K562 (cell line): ENCODE data around the gene SPTBN4. TPM values are rescaled to one million over a fixed set of nuclear protein-coding genes. Genes with fewer than 3 reads are reported as not detected.

Experiments
- DMBX1 ChIP-seq: fragments of 250-450 bp; sonication (Bioruptor Pico); IDR thresholded peaks from 2 replicates; pipeline ENCODE4 v1.8.0; 2022; ENCODE audit warnings: inconsistent platforms, mild to moderate bottlenecking, moderate library complexity, borderline replicate concordance
- NCOA6 ChIP-seq: fragments of 450-650 bp; IDR thresholded peaks from 2 replicates; pipeline ENCODE4 v1.6.1; 2017; ENCODE audit warnings: mild to moderate bottlenecking
- ZNF347 ChIP-seq: fragments of 450-650 bp; formaldehyde crosslinking; IDR thresholded peaks from 2 replicates; pipeline ENCODE4 v1.4.0; 2020; ENCODE audit warnings: low read depth, mild to moderate bottlenecking, moderate library complexity
- polyA plus RNA-seq, 8 experiments: library from polyadenylated mRNA; depleted of rRNA in 4 of 8; stranded (reverse) in 5 of 8; unstranded in 3 of 8; fragments of >200 nt; fragmentation: Nextera tagmentation in 2 of 8; fragmentation: Illumina TruSeq in 1 of 8; extraction: Ambion mirVana in 2 of 8; extraction: Trizol in 1 of 8; gene quantifications; 2 replicates each; pipeline versions ENCODE4 v1.2.1 to v1.2.3, GENCODE V29; 2011 to 2014; ENCODE audit warnings: inconsistent platforms in 1 of 8, missing spikeins in 1 of 8
- total RNA-seq, 7 experiments: library from RNA; depleted of rRNA in 6 of 7; stranded (reverse); fragments of >200 nt in 6 of 7; fragmentation: Illumina TruSeq in 2 of 7; extraction: Trizol in 2 of 7; gene quantifications; 2 replicates each; pipeline versions ENCODE4 v1.2.1 to v1.2.3, GENCODE V29; 2011 to 2021; ENCODE audit warnings: low replicate concordance in 1 of 7
- TF ChIP-seq, protein P1 (sequence below), 2 experiments: IDR thresholded peaks; 2 replicates each; pipeline ENCODE4 v1.6.1; 2011; ENCODE audit warnings: borderline replicate concordance in 1 of 2, control low read depth in 1 of 2, low read depth in 1 of 2, low read length in 1 of 2, mild to moderate bottlenecking in 1 of 2, mixed read lengths in 1 of 2, moderate library complexity in 1 of 2; ENCODE audit not compliant: insufficient read depth in 1 of 2, insufficient read length in 1 of 2, poor library complexity in 1 of 2, severe bottlenecking in 1 of 2; ENCODE audit errors: extremely low read depth in 1 of 2
- TF ChIP-seq, protein P2 (sequence below), 2 experiments: IDR thresholded peaks in 1 of 2; conservative IDR thresholded peaks in 1 of 2; 2 replicates each; pipeline ENCODE4 v1.6.1; 2016; ENCODE audit warnings: low read depth in 2 of 2, mild to moderate bottlenecking in 1 of 2, missing compliant biosample characterization in 1 of 2, missing genetic modification characterization in 1 of 2, moderate library complexity in 1 of 2

Gene SPTBN4
- total and polyA plus RNA-seq, 9 of the 15 experiments (the other 6 are each of a cell fraction or from before 2014, with no cell fraction given), result 0.01 to 1.5 (median 0.86) TPM

DNA sequence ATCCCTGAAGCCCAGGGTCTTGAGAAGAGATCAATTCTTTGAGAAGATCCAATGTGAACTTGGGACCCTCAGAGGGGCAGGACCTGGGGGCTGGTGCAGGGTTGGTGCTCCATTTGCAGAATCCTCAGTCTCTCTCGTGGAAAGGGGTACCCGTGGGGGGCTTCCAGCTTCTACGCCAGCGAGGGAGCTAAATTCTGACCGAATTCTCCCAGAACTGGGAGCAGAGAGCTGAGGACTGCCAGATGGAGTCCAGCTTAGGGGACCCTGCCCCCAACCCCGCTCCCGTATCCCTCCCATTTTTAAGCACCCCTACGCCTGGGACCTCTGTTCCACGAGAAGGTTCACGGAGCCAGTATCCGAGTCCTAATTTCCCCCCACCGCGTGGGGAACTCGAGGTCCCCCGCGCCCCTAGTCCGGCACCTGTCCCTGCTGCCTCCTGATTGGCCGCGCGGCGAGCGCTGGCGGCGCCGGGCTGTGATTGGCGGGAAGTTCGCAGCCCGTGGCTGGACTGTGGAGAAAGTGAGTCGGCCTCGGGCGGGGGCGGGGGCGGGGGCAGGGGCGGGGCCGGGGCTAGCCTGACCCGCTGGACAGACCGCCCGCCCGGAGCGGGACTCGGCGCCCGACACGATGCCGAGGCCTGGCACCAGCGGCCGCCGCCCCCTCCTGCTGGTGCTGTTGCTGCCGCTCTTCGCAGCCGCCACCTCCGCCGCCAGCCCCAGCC, 130.0 kb downstream of the SPTBN4 start (continued):
- TF ChIP-seq ZNF347 (no peak), DMBX1 (CRISPR knock-in tag) (peak; percentile 24; the same call in 1 of the 2 replicates), NCOA6 (no peak)
- TF ChIP-seq, protein P1, sequence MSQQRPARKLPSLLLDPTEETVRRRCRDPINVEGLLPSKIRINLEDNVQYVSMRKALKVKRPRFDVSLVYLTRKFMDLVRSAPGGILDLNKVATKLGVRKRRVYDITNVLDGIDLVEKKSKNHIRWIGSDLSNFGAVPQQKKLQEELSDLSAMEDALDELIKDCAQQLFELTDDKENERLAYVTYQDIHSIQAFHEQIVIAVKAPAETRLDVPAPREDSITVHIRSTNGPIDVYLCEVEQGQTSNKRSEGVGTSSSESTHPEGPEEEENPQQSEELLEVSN (IDR thresholded peaks at IDR 0.05; ENCODE audit: borderline replicate concordance in 1 of 2, extremely low read depth in 1 of 2, insufficient read depth in 1 of 2, insufficient read length in 1 of 2, low read depth in 1 of 2, low read length in 1 of 2, poor library complexity in 1 of 2, severe bottlenecking in 1 of 2), result peak; percentile 95 to 97
- TF ChIP-seq, protein P2, sequence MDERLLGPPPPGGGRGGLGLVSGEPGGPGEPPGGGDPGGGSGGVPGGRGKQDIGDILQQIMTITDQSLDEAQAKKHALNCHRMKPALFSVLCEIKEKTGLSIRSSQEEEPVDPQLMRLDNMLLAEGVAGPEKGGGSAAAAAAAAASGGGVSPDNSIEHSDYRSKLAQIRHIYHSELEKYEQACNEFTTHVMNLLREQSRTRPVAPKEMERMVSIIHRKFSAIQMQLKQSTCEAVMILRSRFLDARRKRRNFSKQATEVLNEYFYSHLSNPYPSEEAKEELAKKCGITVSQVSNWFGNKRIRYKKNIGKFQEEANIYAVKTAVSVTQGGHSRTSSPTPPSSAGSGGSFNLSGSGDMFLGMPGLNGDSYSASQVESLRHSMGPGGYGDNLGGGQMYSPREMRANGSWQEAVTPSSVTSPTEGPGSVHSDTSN (CRISPR knock-in tag; IDR thresholded peaks at IDR 0.05; ENCODE audit: low read depth), result peak; percentile 31; the same call in 1 of the 2 replicates
- TF ChIP-seq, protein P2 (tag; conservative IDR thresholded peaks at IDR 0.05; ENCODE audit: low read depth), result no peak
